A549 (cell line): Measurements from ENCODE around the gene ZNF628.

Experiments used
- ESRRA ChIP-seq: fragments of 150-350 bp; IDR thresholded peaks from 2 replicates; pipeline ENCODE4 v1.6.1; 2014; ENCODE audit warnings: mild to moderate bottlenecking, low read length, borderline replicate concordance
- HEYL ChIP-seq: fragments of 250-450 bp; sonication (Bioruptor Pico); IDR thresholded peaks from 2 replicates; pipeline ENCODE4 v1.8.0; 2021; ENCODE audit warnings: mild to moderate bottlenecking, moderate library complexity
- JUN ChIP-seq, 2 experiments: fragments of >200 bp; sonication (Bioruptor Twin); formaldehyde crosslinking; IDR thresholded peaks; 2 replicates in 1 of 2; 3 replicates in 1 of 2; pipeline ENCODE4 v1.6.1; 2016 to 2017
- JUNB ChIP-seq: fragments of >200 bp; sonication (Bioruptor Twin); formaldehyde crosslinking; IDR thresholded peaks from 2 replicates; pipeline ENCODE4 v1.6.1; 2016
- RNF2 ChIP-seq: fragments of 200-600 bp; sonication (generic); IDR thresholded peaks from 2 replicates; pipeline ENCODE4 v1.6.1; 2016; ENCODE audit warnings: low read depth, mild to moderate bottlenecking, antibody characterized with exemption, moderate library complexity, borderline replicate concordance
- TP53 ChIP-seq: fragments of 250-450 bp; sonication (Bioruptor Pico); IDR thresholded peaks from 2 replicates; pipeline ENCODE4 v1.5.0; 2021; ENCODE audit warnings: mild to moderate bottlenecking, moderate library complexity
- TF ChIP-seq, protein P1 (sequence below): IDR thresholded peaks from 2 replicates; pipeline ENCODE4 v1.6.1; 2012; ENCODE audit warnings: low read depth, borderline replicate concordance
- TF ChIP-seq, protein P2 (sequence below): fragments of >200 bp; sonication (Bioruptor Twin); formaldehyde crosslinking; IDR thresholded peaks from 3 replicates; pipeline ENCODE4 v1.5.1; 2016
- TF ChIP-seq, protein P3 (sequence below): fragments of 450-650 bp; IDR thresholded peaks from 2 replicates; pipeline ENCODE4 v1.6.1; 2014; ENCODE audit warnings: antibody characterized with exemption
- TF ChIP-seq, protein P4 (sequence below): IDR thresholded peaks from 2 replicates; pipeline ENCODE4 v1.6.1; 2012

DNA sequence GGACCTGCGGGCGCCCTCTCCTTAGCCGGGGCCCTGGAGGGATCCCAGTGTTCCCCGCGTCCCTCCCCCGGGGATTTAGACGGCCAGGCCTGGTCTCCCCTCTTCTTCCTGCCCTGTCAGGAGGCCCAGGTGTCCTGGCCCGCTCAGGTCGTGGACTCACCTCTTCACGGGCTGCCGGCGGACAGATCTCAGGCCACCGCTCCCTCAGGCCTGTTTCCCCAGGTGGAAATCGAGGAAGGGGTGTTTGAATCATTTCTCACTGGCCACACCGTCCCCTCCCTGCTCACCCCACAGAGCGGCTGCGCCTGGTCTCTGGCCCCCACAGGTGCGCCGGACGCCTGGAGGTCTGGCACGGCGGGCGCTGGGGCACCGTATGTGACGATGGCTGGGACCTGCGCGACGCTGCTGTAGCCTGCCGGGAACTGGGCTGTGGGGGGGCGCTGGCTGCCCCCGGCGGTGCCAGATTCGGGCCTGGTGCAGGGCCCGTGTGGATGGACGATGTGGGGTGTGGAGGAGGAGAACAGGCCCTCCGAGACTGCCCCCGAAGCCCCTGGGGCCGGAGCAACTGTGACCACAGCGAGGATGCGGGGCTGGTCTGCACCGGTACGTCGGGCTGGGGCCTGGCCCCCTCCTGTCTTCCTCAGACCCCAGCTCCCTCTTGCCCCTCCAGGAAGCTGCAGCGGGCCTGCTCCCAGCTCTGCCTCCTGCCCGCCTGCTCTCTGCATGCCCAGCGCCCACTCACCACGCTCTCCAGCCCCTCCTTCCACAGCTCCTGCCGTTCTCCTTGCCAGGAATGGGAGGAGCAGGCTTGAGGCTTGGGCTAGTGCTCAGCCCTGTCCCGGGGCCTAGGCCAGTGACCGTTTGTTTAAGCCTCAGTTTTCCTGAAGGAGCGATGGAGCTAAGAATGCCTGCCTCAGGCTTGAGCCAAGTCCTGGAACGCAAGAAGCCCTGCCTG, 14.3 kb downstream of the ZNF628 start:
- TF ChIP-seq, protein P1, sequence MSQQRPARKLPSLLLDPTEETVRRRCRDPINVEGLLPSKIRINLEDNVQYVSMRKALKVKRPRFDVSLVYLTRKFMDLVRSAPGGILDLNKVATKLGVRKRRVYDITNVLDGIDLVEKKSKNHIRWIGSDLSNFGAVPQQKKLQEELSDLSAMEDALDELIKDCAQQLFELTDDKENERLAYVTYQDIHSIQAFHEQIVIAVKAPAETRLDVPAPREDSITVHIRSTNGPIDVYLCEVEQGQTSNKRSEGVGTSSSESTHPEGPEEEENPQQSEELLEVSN: no peak
- TF ChIP-seq JUNB (no peak), ESRRA (no peak), TP53 (CRISPR knock-in tag) (no peak), RNF2 (no peak), JUN (IDR thresholded peaks at IDR 0.05) (no peak), HEYL (CRISPR knock-in tag) (no peak)
- TF ChIP-seq, protein P2, sequence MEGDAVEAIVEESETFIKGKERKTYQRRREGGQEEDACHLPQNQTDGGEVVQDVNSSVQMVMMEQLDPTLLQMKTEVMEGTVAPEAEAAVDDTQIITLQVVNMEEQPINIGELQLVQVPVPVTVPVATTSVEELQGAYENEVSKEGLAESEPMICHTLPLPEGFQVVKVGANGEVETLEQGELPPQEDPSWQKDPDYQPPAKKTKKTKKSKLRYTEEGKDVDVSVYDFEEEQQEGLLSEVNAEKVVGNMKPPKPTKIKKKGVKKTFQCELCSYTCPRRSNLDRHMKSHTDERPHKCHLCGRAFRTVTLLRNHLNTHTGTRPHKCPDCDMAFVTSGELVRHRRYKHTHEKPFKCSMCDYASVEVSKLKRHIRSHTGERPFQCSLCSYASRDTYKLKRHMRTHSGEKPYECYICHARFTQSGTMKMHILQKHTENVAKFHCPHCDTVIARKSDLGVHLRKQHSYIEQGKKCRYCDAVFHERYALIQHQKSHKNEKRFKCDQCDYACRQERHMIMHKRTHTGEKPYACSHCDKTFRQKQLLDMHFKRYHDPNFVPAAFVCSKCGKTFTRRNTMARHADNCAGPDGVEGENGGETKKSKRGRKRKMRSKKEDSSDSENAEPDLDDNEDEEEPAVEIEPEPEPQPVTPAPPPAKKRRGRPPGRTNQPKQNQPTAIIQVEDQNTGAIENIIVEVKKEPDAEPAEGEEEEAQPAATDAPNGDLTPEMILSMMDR: no peak
- TF ChIP-seq, protein P3, sequence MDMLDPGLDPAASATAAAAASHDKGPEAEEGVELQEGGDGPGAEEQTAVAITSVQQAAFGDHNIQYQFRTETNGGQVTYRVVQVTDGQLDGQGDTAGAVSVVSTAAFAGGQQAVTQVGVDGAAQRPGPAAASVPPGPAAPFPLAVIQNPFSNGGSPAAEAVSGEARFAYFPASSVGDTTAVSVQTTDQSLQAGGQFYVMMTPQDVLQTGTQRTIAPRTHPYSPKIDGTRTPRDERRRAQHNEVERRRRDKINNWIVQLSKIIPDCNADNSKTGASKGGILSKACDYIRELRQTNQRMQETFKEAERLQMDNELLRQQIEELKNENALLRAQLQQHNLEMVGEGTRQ: no peak
- TF ChIP-seq, protein P4, sequence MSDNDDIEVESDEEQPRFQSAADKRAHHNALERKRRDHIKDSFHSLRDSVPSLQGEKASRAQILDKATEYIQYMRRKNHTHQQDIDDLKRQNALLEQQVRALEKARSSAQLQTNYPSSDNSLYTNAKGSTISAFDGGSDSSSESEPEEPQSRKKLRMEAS: no peak
